ENCODE results near the gene MASP2. TPM values are rescaled to one million over a fixed set of nuclear protein-coding genes. Genes with fewer than 3 reads are reported as not detected.

Gene MASP2
- total and polyA plus RNA-seq, 2 of the 8 experiments (the other 6 are each of a cell fraction or from before 2014, with no cell fraction given), result 0.54 to 1.2 TPM

DNA sequence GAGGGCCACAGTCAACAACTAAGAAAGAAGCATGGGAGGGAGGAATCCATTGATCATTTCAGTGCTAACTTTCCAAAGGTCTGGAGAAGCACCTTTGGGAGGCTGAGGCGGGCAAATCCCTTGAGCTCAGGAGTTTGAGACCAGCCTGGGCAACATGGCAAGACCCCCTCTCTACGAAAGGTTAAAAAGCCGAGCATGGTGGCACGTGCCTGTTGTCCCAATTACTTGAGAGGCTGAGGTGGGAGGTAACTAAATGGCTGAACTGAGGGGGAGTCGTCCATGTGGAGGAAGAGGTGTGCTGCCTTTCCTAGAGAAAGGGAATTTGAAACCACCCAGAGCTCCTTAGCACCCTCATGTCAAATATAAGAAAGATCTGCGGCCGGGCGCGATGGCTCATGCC is 16.2 kb downstream of the MASP2 start (continued):
- no peak for TF ChIP-seq RAD21 (IDR thresholded peaks at IDR 0.05 in 1 of 2, conservative IDR thresholded peaks at IDR 0.05 in 1 of 2; ENCODE audit: low read depth in 2 of 2, low read length in 2 of 2)
